CD4-positive, CD25-positive, alpha-beta regulatory T cell (primary cell): Measurements from ENCODE around the gene PXDC1. TPM values are rescaled to one million over a fixed set of nuclear protein-coding genes. Genes with fewer than 3 reads are reported as not detected.

Experiments
- ATAC-seq, 2 donors: fragments of 150-1000 bp; cut with Tn5 transposase; one replicate each; pipeline ENCODE4 v1.10.0; 2021; ENCODE audit warnings: low read depth in 2 of 2, moderate number of reproducible peaks in 2 of 2, moderate library complexity in 1 of 2
- DNase-seq, 3 donors: peaks; one replicate each; pipeline versions ENCODE4 v3.0.0 to v3.0.0-alpha.2; 2012 to 2022; ENCODE audit warnings: mixed read lengths in 1 of 3
- H3K27ac ChIP-seq: one replicate; pipeline ENCODE4 v1.7.0; 2013; ENCODE audit warnings: mild to moderate bottlenecking, low read length; ENCODE audit not compliant: insufficient read depth, poor library complexity, severe bottlenecking
- H3K27me3 ChIP-seq: one replicate; pipeline ENCODE4 v1.7.0; 2013; ENCODE audit warnings: low read length; ENCODE audit not compliant: control insufficient read depth, insufficient read depth
- H3K36me3 ChIP-seq: one replicate; pipeline ENCODE4 v1.7.0; 2013; ENCODE audit warnings: mild to moderate bottlenecking, low read length, moderate library complexity; ENCODE audit not compliant: control insufficient read depth, insufficient read depth
- H3K4me1 ChIP-seq: 2 replicates; pipeline ENCODE4 v1.7.0; 2013; ENCODE audit warnings: mild to moderate bottlenecking, low read length; ENCODE audit not compliant: insufficient read depth, control insufficient read depth, poor library complexity, severe bottlenecking
- H3K4me3 ChIP-seq: one replicate; pipeline ENCODE4 v1.7.0; 2013; ENCODE audit warnings: low read depth, mild to moderate bottlenecking, low read length, moderate library complexity
- H3K9me3 ChIP-seq, 2 experiments: 1 replicate in 1 of 2; 2 replicates in 1 of 2; pipeline ENCODE4 v1.7.0; 2013; ENCODE audit warnings: low read length in 2 of 2, mild to moderate bottlenecking in 1 of 2, moderate library complexity in 1 of 2; ENCODE audit not compliant: control insufficient read depth in 2 of 2
- H3K27ac Mint-ChIP-seq, 3 donors: one replicate each; pipeline ENCODE4 v1.8.0; 2020 to 2022; ENCODE audit warnings: mild to moderate bottlenecking in 3 of 3, mixed read lengths in 3 of 3, moderate library complexity in 2 of 3
- H3K27me3 Mint-ChIP-seq: one replicate; pipeline ENCODE4 v1.8.0; 2022; ENCODE audit warnings: mild to moderate bottlenecking, mixed read lengths
- H3K36me3 Mint-ChIP-seq: one replicate; pipeline ENCODE4 v1.8.0; 2020; ENCODE audit warnings: mixed read lengths
- H3K4me1 Mint-ChIP-seq, 4 donors: one replicate each; pipeline ENCODE4 v1.8.0; 2020 to 2022; ENCODE audit warnings: mixed read lengths in 4 of 4, mild to moderate bottlenecking in 1 of 4
- H3K4me3 Mint-ChIP-seq, 4 donors: one replicate each; pipeline ENCODE4 v1.8.0; 2020 to 2022; ENCODE audit warnings: mild to moderate bottlenecking in 4 of 4, mixed read lengths in 4 of 4, moderate library complexity in 3 of 4
- H3K9me3 Mint-ChIP-seq, 7 donors: one replicate each; pipeline ENCODE4 v1.8.0; 2020 to 2022; ENCODE audit warnings: mixed read lengths in 7 of 7, mild to moderate bottlenecking in 3 of 7, moderate library complexity in 2 of 7
- polyA plus RNA-seq, 4 donors: library from polyadenylated mRNA; unstranded; fragments of 300-500 nt; fragmentation: Illumina TruSeq; gene quantifications; one replicate each; pipeline ENCODE4 v1.2.3, GENCODE V29; 2021
- total RNA-seq: library from RNA; stranded (reverse); gene quantifications from one replicate; pipeline ENCODE4 v1.2.3, GENCODE V29; 2022

Gene PXDC1
- total and polyA plus RNA-seq, 5 donors from 2014 or later: 1.1 TPM; not detected in 4

GRCh38 chr6:3727036-3727435, 24.5 kb downstream of the PXDC1 start:
- Mint-ChIP-seq H3K27ac (peak overlapping the region in 1 of 3 donors; percentile 52), H3K36me3 (no peaks in the 10 kb centered on the region), H3K9me3 (peaks cover 0 to 3% (median 0%) of the 10 kb centered on the region in 7 donors), H3K27me3 (peaks cover 8% of the 10 kb centered on the region), H3K4me1 (peaks cover 0 to 4% (median 1%) of the 10 kb centered on the region in 4 donors), H3K4me3 (no peak overlapping the region)
- no peak overlapping the region for H3K27ac ChIP-seq
- no peaks in the 10 kb centered on the region for H3K4me1 ChIP-seq
- no peaks in the 10 kb centered on the region for H3K27me3 ChIP-seq
- DNase-seq: no peak
- no peaks in the 10 kb centered on the region for H3K9me3 ChIP-seq
- H3K4me3 ChIP-seq: no peak overlapping the region
- no peak for ATAC-seq
- H3K36me3 ChIP-seq: no peaks in the 10 kb centered on the region

DNA sequence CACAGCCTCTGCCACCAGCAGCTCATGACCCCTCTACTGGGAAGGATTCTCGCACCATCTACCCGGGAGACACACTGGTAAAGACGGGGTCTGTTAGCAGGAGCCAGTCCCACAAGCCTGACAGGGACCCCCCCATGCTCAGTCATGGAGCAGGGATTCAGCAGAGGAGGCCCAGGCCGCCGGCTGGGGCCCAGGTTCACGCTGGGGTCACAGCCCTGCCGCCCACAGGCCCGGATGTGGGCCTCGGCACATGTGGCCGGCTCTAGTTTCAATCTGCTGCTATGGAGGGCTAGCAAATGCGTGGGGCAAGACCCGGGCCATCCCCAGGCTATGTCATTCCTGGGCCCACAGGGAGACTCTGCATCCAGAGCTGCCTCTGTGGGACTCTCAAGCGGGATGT, 25.1 kb downstream of the PXDC1 start:
- Histone ChIP-seq H3K4me3 (no peak overlapping the region), H3K36me3 (no peaks in the 10 kb centered on the region), H3K4me1 (no peaks in the 10 kb centered on the region), H3K27ac (no peak overlapping the region), H3K27me3 (no peaks in the 10 kb centered on the region), H3K9me3 (no peaks in the 10 kb centered on the region)
- Mint-ChIP-seq H3K4me3 (no peak overlapping the region), H3K27ac (no peak overlapping the region), H3K9me3 (peaks cover 0 to 3% (median 0%) of the 10 kb centered on the region in 7 donors), H3K27me3 (peaks cover 7% of the 10 kb centered on the region), H3K4me1 (peaks cover 0 to 5% (median 1%) of the 10 kb centered on the region in 4 donors), H3K36me3 (no peaks in the 10 kb centered on the region)
- ATAC-seq (no peak), DNase-seq (no peak)

DNA sequence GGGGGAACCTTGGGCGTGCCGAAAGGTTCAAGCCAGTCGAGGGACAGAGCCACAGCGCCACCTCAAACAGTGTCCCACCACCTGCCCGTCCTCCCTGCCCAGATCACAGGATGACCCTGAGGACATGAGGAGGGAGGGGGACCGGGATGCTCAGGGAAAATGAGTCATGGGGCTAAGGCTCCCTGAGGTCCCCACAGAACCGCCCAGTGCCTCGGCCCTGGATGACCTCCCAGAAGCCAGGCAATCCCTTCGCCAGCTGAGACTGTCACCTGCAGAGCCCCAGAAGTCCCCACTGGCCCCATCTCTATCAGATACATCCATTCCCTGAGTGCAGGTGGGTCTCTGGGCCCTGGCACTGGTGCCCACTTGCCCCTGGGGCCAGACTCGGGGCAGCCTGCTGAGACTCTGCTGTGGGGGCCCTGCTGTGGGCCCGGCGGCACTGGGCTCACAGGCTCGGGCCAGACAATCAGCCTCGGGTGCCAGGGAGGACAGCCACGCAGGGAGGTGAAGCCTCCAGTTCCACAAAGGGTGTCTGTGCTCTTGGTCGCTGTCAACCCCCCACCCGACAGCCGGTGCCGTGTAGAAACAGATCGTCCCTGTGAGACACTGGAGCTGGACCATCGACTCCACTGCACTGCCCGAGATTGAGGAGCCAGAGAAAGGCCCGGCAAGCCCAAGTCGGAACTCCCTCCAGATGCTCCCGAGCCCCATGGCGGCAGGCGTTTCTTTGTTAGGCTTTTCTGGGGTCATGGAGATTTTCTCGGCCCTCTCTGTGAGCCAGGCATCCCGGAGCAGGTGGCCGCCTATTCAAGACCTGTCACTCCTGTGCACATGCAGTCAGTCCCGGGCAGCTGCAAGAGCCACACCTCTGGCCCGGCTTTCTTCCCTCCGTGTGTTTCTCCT, 26.1 kb downstream of the PXDC1 start:
- no peaks in the 10 kb centered on the region for H3K9me3 ChIP-seq
- ATAC-seq: no peak
- no peaks in the 10 kb centered on the region for H3K4me1 ChIP-seq
- H3K27ac ChIP-seq: no peak overlapping the region
- H3K27me3 ChIP-seq: no peaks in the 10 kb centered on the region
- H3K36me3 Mint-ChIP-seq: no peaks in the 10 kb centered on the region
- no peak for DNase-seq
- no peak overlapping the region for H3K4me3 Mint-ChIP-seq
- H3K9me3 Mint-ChIP-seq: peaks cover 0 to 3% (median 0%) of the 10 kb centered on the region in 7 donors
- H3K36me3 ChIP-seq: no peaks in the 10 kb centered on the region
- no peak overlapping the region for H3K4me3 ChIP-seq
- H3K27ac Mint-ChIP-seq: no peak overlapping the region
- peaks cover 0 to 5% (median 1%) of the 10 kb centered on the region in 4 donors for H3K4me1 Mint-ChIP-seq
- H3K27me3 Mint-ChIP-seq: peaks cover 7% of the 10 kb centered on the region

DNA sequence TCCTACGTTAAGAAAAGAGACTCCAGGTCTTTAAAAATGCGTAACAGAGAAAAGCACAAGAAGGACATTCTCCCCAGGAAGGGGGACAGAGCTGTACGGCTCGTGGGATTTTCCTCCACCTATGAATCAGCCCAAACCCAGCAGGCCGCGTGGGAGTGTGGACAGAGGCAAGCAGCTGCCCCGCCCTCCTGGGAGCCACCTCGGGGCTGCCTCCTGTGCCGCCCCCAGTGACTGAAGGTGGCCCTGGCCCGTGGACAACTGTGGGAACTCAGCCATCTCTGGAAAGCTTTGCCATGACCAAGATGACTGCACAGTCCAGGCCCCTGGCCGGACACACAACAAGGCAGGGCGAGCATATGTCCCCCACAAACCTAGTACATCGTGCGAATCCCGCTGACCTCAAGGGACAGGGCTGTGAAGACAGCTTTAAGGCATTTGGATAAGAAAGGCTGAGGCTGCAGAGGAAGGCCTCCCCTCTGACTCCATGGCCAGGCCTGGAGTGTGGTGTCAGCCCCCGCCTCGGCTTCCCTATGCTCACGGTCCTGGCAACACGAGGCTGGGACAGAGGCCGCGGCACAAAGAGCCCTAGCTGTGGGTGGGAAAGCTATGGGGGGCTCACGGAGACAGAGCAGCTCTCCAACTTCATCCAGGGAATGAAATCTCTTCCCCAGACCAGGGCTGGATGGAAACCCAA, 26.9 kb downstream of the PXDC1 start:
- no peak for ATAC-seq
- Histone ChIP-seq H3K9me3 (no peaks in the 10 kb centered on the region), H3K36me3 (no peaks in the 10 kb centered on the region), H3K27me3 (no peaks in the 10 kb centered on the region), H3K27ac (no peak overlapping the region), H3K4me3 (no peak overlapping the region), H3K4me1 (no peaks in the 10 kb centered on the region)
- H3K27ac Mint-ChIP-seq: no peak overlapping the region
- no peaks in the 10 kb centered on the region for H3K36me3 Mint-ChIP-seq
- no peak for DNase-seq
- peaks cover 0 to 5% (median 1%) of the 10 kb centered on the region in 4 donors for H3K4me1 Mint-ChIP-seq
- no peak overlapping the region for H3K4me3 Mint-ChIP-seq
- H3K27me3 Mint-ChIP-seq: peaks cover 7% of the 10 kb centered on the region
- H3K9me3 Mint-ChIP-seq: peaks cover 0 to 3% (median 0%) of the 10 kb centered on the region in 7 donors

DNA sequence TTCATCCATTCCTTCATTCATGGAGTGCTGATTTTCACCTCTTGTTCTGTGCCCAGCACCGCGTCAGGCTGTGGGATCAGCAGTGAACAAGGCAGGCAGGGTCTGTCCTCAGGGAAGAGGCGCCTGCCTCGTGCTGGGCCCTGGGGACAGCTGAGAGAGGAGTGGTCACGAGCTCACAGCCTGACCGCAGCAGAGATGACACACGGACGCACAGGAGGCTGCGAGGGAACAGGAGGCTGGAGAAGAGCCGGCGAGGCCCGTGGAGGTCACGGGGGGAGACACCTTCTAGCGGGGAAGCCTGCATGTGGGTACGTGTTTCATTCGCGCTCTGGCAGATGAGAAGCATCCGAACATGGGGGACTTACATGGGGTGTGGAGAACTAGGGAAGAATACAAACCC, 27.5 kb downstream of the PXDC1 start:
- H3K4me1 ChIP-seq: no peaks in the 10 kb centered on the region
- H3K36me3 ChIP-seq: no peaks in the 10 kb centered on the region
- no peaks in the 10 kb centered on the region for H3K9me3 ChIP-seq
- no peak for DNase-seq
- H3K9me3 Mint-ChIP-seq: peaks cover 0 to 3% (median 0%) of the 10 kb centered on the region in 7 donors
- peaks cover 4% of the 10 kb centered on the region for H3K27me3 Mint-ChIP-seq
- H3K36me3 Mint-ChIP-seq: no peaks in the 10 kb centered on the region
- H3K27me3 ChIP-seq: no peaks in the 10 kb centered on the region
- H3K4me1 Mint-ChIP-seq: peaks cover 0 to 5% (median 1%) of the 10 kb centered on the region in 4 donors
- ATAC-seq: no peak
- no peak overlapping the region for H3K4me3 Mint-ChIP-seq
- H3K27ac ChIP-seq: no peak overlapping the region
- H3K27ac Mint-ChIP-seq: peak overlapping the region in 1 of 3 donors; percentile 91
- H3K4me3 ChIP-seq: no peak overlapping the region

- Mint-ChIP-seq H3K27me3 (no peaks in the 10 kb centered on the region), H3K9me3 (peaks cover 0 to 3% (median 0%) of the 10 kb centered on the region in 7 donors)
- no peak for ATAC-seq
Observed at GRCh38 chr6:3723251-3723650, 28.3 kb downstream of the PXDC1 start.

DNA sequence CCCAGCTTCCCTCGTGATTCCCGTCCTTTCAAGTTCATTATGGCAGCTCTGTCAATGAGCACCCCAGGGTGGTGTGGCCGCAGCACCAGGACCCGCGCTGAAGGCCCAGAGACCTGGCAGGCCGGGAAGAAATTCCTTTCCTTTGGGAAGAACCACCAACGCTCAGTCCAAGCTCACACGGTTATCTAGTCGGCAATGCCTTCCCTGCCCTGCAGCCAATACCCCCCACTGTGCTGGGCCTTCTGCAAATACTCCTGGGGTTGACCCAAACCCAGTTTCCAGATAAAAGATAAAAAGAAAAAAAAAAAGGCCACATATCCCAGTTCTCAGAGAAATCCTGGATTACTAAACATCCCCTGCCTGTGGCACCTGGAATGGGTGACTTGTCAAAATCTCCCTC, 28.7 kb downstream of the PXDC1 start:
- Histone ChIP-seq H3K4me3 (no peak overlapping the region), H3K27me3 (no peaks in the 10 kb centered on the region), H3K4me1 (no peaks in the 10 kb centered on the region), H3K36me3 (no peaks in the 10 kb centered on the region), H3K9me3 (no peaks in the 10 kb centered on the region), H3K27ac (no peak overlapping the region)
- peak overlapping the region in 1 of 3 donors; percentile 84 for H3K27ac Mint-ChIP-seq
- peaks cover 0 to 3% (median 0%) of the 10 kb centered on the region in 7 donors for H3K9me3 Mint-ChIP-seq
- no peaks in the 10 kb centered on the region for H3K27me3 Mint-ChIP-seq
- ATAC-seq: no peak
- DNase-seq: no peak
- H3K4me1 Mint-ChIP-seq: peaks cover 0 to 5% (median 1%) of the 10 kb centered on the region in 4 donors
- H3K4me3 Mint-ChIP-seq: no peak overlapping the region
- H3K36me3 Mint-ChIP-seq: no peaks in the 10 kb centered on the region

More at GRCh38 chr6:3723251-3723650, 28.3 kb downstream of the PXDC1 start:
- no peaks in the 10 kb centered on the region for H3K27me3 ChIP-seq
- H3K36me3 ChIP-seq: no peaks in the 10 kb centered on the region
- peaks cover 0 to 5% (median 1%) of the 10 kb centered on the region in 4 donors for H3K4me1 Mint-ChIP-seq
- H3K4me3 ChIP-seq: no peak overlapping the region
- no peak for DNase-seq
- H3K4me3 Mint-ChIP-seq: no peak overlapping the region
- H3K4me1 ChIP-seq: no peaks in the 10 kb centered on the region
- H3K27ac ChIP-seq: no peak overlapping the region
- no peaks in the 10 kb centered on the region for H3K36me3 Mint-ChIP-seq
- no peaks in the 10 kb centered on the region for H3K9me3 ChIP-seq
- peak overlapping the region in 1 of 3 donors; percentile 38 for H3K27ac Mint-ChIP-seq
